Left lung (tissue), 10 donors: Measurements from ENCODE around the gene ZNF205. TPM values are rescaled to one million over a fixed set of nuclear protein-coding genes. Genes with fewer than 3 reads are reported as not detected.

ENCODE experiments used
- ATAC-seq: fragments of 200-7000 bp; cut with Tn5 transposase; one replicate; pipeline ENCODE4 v1.9.1; 2020; ENCODE audit warnings: moderate library complexity
- DNase-seq, 4 donors: peaks; one replicate each; pipeline ENCODE4 v3.0.0-alpha.2; 2013 to 2020
- H3K27ac ChIP-seq, 2 donors: fragments of 200-600 bp; sonication (generic) in 1 of 2; one replicate each; pipeline versions ENCODE4 v1.5.0 to v1.8.0; 2020 to 2021
- H3K27me3 ChIP-seq, 2 donors: fragments of 200-600 bp; sonication (generic) in 1 of 2; one replicate each; pipeline versions ENCODE4 v1.5.0 to v1.8.0; 2020 to 2021
- H3K36me3 ChIP-seq, 2 donors: fragments of 200-600 bp; sonication (generic) in 1 of 2; one replicate each; pipeline versions ENCODE4 v1.5.0 to v1.8.0; 2020 to 2021
- H3K4me1 ChIP-seq, 2 donors: fragments of 200-600 bp; one replicate each; pipeline ENCODE4 v1.8.0; 2021
- H3K4me3 ChIP-seq, 2 donors: fragments of 200-600 bp; sonication (generic) in 1 of 2; one replicate each; pipeline versions ENCODE4 v1.5.0 to v1.8.0; 2020 to 2021; ENCODE audit warnings: mild to moderate bottlenecking in 1 of 2
- H3K9me3 ChIP-seq, 2 donors: fragments of 200-600 bp; sonication (generic) in 1 of 2; one replicate each; pipeline versions ENCODE4 v1.5.0 to v1.8.0; 2020 to 2021
- intact Hi-C, 2 donors: fragments of 100-400 bp; cut with DNase I; formaldehyde crosslinking; loops; one replicate each; pipeline versions ENCODE4 v1.11.2 to v1.14.2; 2022
- polyA plus RNA-seq, 6 donors: library from polyadenylated mRNA; unstranded; fragments of 120-200 nt; gene quantifications; one replicate each; pipeline ENCODE4 v1.2.1, GENCODE V29; 2013; ENCODE audit not compliant: insufficient read length in 6 of 6
- total RNA-seq, 2 donors: library from RNA; stranded (reverse); fragmentation: NEBNext Ultra II Directional; extraction: Animal tissue kit (Norgen Biotek cat#: 25700); gene quantifications; one replicate each; pipeline ENCODE4 v1.2.1, GENCODE V29; 2021
- TF ChIP-seq, protein P1 (sequence below), 2 donors: fragments of 200-600 bp; sonication (generic) in 1 of 2; IDR thresholded peaks; one replicate each; pipeline versions ENCODE4 v1.5.0 to v1.8.0; 2021; ENCODE audit warnings: antibody characterized with exemption in 2 of 2
- donor health status: DM: no; HTN: yes; CAD: no.
- donor health status: DM: no; HTN: no; CAD: no.

Gene ZNF205
- total and polyA plus RNA-seq, 8 donors: 9.7 to 17.6 (median 15.7) TPM

DNA sequence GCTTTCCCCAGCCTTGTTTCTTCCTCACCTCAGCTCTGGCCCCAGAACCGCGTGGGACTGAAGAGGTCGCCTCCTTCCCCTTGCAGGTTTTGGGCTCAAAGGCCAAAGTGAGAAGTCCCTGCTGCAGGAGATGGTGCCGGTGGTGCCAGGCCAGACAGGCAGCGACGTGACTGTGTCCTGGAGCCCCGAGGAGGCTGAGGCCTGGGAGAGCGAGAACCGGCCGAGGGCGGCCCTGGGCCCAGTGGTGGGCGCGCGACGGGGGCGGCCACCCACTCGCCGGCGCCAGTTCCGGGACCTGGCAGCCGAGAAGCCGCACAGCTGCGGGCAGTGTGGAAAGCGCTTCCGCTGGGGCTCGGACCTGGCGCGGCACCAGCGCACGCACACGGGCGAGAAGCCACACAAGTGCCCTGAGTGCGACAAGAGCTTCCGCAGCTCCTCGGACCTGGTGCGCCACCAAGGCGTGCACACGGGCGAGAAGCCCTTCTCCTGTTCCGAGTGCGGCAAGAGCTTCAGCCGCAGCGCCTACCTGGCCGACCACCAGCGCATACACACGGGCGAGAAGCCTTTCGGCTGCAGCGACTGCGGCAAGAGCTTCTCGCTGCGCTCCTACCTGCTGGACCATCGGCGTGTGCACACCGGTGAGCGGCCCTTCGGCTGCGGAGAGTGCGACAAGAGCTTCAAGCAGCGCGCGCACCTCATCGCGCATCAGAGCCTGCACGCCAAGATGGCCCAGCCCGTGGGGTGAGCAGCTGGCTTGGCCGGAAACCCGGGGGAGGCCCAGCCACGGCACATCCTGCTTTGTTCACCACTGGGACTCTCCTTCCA lies 28.4 kb downstream of the ZNF205 start:
- Histone ChIP-seq H3K4me3 (no peak overlapping the region), H3K36me3 (peaks cover 0 to 60% of the 10 kb centered on the region in 2 donors), H3K27me3 (no peaks in the 10 kb centered on the region), H3K4me1 (peaks cover 1 to 7% of the 10 kb centered on the region in 2 donors), H3K27ac (no peak overlapping the region), H3K9me3 (no peaks in the 10 kb centered on the region)
- DNase-seq (peak in 1 of 4 donors; percentile 64), ATAC-seq (no peak)
- intact Hi-C loops: no loop called here
- TF ChIP-seq, protein P1, sequence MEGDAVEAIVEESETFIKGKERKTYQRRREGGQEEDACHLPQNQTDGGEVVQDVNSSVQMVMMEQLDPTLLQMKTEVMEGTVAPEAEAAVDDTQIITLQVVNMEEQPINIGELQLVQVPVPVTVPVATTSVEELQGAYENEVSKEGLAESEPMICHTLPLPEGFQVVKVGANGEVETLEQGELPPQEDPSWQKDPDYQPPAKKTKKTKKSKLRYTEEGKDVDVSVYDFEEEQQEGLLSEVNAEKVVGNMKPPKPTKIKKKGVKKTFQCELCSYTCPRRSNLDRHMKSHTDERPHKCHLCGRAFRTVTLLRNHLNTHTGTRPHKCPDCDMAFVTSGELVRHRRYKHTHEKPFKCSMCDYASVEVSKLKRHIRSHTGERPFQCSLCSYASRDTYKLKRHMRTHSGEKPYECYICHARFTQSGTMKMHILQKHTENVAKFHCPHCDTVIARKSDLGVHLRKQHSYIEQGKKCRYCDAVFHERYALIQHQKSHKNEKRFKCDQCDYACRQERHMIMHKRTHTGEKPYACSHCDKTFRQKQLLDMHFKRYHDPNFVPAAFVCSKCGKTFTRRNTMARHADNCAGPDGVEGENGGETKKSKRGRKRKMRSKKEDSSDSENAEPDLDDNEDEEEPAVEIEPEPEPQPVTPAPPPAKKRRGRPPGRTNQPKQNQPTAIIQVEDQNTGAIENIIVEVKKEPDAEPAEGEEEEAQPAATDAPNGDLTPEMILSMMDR (IDR thresholded peaks at IDR 0.05): no peak

DNA sequence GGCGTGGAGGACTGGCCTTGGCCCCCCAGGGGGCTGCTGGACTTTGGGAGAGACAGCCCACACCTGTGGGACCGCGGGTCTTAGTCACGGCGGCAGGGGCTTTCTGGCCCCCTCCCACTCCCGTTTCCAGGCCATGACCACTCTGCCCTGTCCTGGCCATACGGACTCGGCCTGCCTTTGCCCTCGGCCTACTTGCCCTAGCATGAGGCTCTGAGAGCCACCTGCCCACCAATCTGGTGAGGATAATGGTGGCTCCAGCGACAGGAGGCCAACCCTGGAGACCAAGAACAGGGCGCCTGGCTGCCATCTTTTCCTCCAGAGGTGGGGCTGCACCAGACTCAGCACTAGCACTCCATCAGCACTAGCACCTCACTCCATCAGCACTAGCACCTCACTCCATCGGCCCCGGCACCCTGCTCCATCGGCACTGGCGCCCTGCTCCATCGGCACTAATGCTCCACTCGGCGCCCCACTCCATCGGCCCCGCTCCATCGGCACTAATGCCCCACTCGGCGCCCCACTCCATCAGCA lies 29.5 kb downstream of the ZNF205 start:
- TF ChIP-seq, protein P1 (IDR thresholded peaks at IDR 0.05): no peak
- no peak overlapping the region for H3K27ac ChIP-seq
- no peak overlapping the region for H3K4me3 ChIP-seq
- H3K27me3 ChIP-seq: no peaks in the 10 kb centered on the region
- ATAC-seq: no peak
- H3K4me1 ChIP-seq: no peaks in the 10 kb centered on the region
- intact Hi-C loops: no loop called here
- no peaks in the 10 kb centered on the region for H3K9me3 ChIP-seq
- DNase-seq: peak in 1 of 4 donors; percentile 74
- peaks cover 0 to 60% of the 10 kb centered on the region in 2 donors for H3K36me3 ChIP-seq

DNA sequence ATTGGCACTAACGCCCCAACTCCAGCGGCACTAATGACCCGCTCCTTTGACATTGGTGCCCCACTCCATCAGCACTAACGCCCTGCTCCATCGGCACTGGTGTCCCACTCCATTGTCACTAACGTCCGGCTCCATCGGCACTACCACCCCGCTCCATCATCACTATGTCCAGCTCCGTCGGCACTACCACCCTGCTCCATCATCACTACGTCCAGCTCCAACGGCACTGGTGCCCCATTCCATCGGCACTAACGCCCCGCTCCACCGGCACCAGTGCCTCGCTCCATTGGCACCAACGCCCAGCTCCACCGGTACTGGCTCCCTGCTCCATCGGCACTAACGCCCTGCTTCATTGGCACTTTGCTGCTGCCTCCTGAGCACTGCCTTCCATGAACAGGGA lies 29.9 kb downstream of the ZNF205 start:
- Histone ChIP-seq H3K27me3 (no peaks in the 10 kb centered on the region), H3K27ac (no peak overlapping the region), H3K4me3 (no peak overlapping the region), H3K9me3 (no peaks in the 10 kb centered on the region), H3K4me1 (no peaks in the 10 kb centered on the region), H3K36me3 (peaks cover 0 to 56% of the 10 kb centered on the region in 2 donors)
- DNase-seq (peak in 1 of 4 donors; percentile 43), ATAC-seq (no peak)
- TF ChIP-seq, protein P1 (IDR thresholded peaks at IDR 0.05): no peak
- intact Hi-C loops: no loop called here

DNA sequence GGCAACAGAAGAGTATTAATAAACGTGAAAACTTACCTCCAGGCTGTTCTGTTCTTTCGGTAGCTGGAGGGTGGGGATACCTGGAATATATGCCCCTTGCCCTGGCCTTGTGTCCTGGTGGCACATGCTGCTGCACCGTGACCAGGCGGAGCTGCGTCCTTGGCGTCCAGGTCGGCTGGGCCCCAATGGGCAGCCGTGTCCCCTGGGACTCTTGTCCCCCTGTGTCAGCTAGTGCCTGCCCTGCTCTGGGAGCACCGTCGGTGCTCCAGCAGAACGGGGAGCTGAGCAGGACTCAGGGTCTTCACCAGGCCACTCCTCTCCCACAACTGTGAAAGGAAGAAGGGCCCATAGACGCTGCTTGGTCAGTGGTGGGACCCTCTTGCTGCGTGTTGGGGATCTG lies 30.4 kb downstream of the ZNF205 start:
- Histone ChIP-seq H3K27me3 (no peaks in the 10 kb centered on the region), H3K36me3 (peaks cover 0 to 52% of the 10 kb centered on the region in 2 donors), H3K4me1 (no peaks in the 10 kb centered on the region), H3K27ac (no peak overlapping the region), H3K4me3 (no peak overlapping the region), H3K9me3 (no peaks in the 10 kb centered on the region)
- peak in 1 of 4 donors; percentile 49 for DNase-seq
- TF ChIP-seq, protein P1 (IDR thresholded peaks at IDR 0.05): no peak
- no peak for ATAC-seq
- intact Hi-C loops: no loop called here

DNA sequence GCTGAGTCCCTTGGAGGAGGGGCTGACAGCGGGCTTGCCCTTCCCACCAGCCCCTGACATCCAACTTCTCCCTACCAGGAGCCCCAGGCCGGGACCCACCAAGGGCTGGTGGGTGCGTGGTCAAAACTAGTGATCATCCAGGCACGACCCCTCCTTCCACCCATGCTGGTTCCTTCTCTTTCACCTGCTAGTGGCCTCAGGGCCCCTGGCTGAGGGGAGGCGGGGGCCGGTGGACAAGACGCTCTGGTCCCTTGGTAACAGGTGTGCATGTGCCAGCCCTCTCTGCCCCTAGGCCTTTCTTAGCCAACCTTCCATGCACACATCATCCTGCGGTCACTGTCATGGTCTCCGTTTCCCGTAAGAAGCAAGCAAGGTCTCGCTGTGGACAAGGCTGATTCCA lies 30.8 kb downstream of the ZNF205 start:
- H3K36me3 ChIP-seq: peaks cover 0 to 47% of the 10 kb centered on the region in 2 donors
- H3K27ac ChIP-seq: no peak overlapping the region
- intact Hi-C loops: no loop called here
- TF ChIP-seq, protein P1 (IDR thresholded peaks at IDR 0.05): no peak
- H3K9me3 ChIP-seq: no peaks in the 10 kb centered on the region
- no peak for ATAC-seq
- H3K4me1 ChIP-seq: no peaks in the 10 kb centered on the region
- DNase-seq: peak in 1 of 4 donors; percentile 49
- H3K4me3 ChIP-seq: no peak overlapping the region
- no peaks in the 10 kb centered on the region for H3K27me3 ChIP-seq
